Colon (tissue), 2 donors: ENCODE results near the gene PHLPP1.
A peak's percentile ranks its signal among the peaks of the same experiment; 100 is the strongest.

ENCODE experiments used
- FAIRE-seq: peaks from 2 replicates; lab custom pipeline; 2012; peaks lifted over from hg19 to GRCh38; lab: Jason Lieb, UNC
- donor health status: control.
- donor health status: control.

PHLPP1 gene

DNA sequence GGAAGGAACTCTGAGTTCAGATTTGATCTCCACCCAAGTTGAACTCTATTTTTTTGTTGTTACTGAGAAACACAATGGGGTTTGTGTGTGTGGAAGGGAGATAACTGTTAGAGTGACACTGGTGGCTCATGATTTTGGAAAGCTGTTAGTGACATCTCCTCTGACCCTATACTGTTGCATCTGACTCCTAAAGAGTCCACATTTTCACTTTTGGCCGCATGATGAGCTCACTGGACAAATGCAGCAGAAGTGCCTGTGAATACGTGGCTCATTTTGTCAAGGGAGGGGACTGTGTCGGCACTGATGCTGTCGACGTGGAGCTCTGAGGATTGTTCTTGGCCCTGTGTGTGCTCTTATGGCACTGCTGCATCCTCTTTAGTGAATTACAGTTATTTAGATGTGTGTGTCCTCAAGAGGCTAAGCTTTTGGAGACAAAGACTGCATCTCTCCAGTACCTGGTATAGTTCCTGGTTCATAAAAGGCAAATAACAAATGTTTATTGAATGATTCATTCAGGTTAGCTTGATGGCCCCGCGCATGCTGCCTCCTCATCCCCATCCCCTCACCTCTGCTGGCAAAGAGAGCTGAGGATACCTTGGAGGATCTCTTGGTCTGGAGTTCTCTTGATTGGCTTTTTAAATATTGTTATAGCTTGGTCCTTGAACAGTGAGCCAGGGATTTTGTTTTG, 135.4 kb downstream of the PHLPP1 start:
- FAIRE-seq = no peak

DNA sequence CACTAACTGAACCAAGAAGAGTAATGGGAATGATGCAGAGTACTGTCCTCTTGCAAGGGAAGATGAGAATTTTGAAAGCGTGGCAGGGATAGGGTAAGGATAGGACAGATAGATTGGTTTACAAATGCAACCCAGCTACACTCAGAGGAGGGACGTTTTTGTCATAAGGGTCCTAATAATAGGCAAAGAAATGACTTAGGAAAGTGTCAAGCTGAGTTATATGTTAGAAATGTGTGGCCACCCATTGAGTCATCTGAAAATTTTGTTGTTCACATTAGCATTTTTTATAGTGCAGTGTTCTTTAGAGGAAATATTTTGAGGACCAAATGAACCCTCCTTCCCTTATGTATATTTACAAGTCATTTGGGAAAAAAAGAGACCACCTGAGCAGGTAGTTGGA, 137.5 kb downstream of the PHLPP1 start:
- FAIRE-seq = no peak

DNA sequence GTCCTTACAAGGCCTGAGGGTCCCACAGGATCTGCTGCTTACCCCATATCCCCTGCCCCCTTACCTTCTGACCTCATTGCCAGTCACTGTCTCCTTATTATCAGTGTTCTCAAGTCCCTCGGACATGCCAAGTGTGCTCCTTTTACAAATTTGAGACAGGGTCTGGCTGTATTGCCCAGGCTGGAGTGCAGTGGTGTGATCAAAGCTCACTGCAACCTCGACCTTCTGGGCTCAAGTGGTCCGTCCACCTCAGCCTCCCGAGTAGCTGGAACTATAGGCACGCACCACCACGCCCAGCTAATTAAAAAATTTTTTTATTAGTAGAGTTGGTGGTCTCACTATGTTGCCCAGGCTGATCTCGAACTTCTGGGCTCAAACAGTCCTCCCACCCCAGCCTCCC, 141.0 kb downstream of the PHLPP1 start:
- no peak for FAIRE-seq

DNA sequence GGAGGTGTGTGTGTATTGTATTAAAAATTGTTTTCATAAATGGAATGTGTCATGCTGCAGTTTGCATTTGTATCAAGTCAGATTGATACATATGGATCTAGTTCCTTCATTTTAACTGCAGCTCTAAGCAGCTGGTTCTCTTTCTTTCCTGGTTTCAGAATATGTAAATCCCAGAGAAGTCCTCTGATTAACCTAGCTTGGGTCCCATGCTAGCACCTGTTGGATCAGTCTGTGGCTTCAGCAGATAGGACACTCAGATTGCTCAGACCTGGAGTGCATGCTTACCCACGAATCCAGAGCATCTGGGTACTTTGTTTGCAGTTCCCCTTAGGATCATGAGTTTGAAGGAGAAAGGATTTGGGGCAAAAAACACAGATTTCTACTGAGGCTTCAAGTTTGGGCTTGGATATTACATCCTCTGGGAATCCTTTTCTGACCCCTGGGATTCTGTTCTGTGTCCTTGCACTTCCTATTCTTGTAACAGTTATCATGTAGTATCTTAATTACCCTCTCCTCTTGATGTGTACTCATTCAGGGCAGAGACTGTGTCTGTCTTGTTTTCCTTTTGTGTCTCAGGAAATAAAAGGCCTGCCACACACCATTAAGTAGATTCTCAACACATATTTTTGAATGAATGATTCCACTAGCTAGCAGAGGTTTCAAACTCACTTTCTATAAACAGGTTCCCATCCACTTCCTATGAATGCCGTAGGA, 142.1 kb downstream of the PHLPP1 start:
- no peak for FAIRE-seq

DNA sequence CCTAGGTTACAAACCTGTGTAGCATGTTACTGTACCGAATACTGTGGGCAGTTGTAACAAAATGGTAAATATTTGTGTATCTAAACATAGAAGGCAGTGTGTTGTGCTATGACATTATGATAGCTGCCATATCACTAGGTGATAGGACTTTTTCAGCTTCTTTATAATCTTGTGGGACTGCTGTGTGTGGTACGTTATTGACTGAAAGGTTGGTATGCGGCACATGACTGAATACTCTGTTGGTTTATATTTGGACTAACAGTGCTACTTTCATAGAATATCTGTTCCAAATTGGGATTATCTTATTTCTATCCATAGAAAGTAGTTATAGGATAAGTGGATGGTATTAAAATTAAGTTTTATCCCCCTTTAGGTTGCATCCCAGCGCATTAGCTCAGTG, 144.7 kb downstream of the PHLPP1 start:
- no peak for FAIRE-seq

DNA sequence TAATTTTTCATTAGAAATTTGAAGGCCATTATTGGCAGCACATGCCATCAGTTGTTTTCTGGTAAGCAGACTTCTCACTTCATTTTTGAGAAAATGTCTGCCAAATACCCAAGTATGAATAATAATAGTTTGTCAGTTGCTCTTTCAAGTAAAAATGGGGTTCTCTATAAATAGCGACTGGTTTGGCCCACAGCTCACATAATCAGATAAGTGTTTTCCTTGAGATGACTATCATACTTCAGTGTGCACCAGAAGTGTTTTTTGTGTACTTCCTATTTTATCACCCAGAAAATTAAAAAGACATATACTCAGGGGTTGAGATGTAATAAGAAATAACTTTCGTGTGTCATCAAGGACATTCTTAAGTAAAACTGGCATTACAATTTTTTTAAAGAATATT, 147.1 kb downstream of the PHLPP1 start:
- no peak for FAIRE-seq

DNA sequence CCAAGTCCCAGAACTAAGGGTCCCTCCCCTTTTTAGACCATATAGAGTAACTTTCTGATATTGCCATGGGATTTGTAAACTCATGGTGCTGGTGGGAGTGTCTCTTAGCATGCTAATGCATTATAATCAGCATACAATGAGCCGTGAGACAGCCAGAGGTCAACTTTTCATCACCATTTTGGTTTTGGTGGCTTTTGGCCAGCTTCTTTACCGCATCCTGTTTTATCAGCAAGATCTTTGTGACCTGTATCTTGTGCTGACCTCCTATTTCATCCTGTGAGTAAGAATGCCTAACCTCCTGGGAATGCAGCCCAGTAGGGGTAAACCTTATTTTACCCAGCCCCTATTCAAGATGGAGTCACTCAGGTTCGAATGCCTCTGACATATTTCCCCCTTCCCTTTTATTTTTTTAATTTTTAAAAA, 148.2 kb downstream of the PHLPP1 start:
- FAIRE-seq = no peak

DNA sequence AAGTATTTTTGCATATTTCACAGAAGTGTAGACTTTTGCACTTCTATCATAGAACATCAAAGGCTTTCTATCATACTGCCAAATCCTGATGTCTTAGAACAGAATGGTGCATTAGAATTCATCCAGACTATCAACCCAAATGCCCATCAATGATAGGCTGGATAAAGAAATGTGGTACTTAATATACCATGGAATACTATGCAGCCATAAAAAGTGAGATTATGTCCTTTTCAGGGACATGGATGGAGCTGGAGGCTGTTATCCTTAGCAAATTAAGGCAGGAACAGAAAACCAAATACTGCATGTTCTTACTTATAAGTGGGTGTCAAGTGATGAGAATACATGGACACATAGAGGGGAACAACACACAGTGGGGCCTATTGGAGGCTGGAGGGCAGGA, 150.2 kb downstream of the PHLPP1 start:
- no peak for FAIRE-seq

DNA sequence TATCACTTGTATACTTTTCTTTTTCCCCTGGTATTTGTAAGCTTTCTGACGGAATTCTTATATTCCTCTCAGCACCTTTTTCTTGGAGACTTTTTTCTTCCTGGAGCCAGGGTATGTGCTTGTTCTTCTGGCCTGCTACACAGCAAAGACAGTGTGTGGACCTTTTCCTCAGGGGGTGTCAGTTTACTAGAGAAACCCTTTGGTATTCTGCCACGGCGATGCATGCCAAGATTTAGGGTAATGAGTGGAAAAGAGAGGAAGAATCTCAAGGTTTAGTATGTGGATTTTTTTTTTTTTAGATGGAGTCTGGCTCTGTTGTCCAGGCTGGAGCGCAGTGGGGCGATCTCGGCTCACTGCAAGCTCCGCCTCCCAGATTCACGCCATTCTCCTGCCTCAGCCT, 152.2 kb downstream of the PHLPP1 start:
- FAIRE-seq = no peak

DNA sequence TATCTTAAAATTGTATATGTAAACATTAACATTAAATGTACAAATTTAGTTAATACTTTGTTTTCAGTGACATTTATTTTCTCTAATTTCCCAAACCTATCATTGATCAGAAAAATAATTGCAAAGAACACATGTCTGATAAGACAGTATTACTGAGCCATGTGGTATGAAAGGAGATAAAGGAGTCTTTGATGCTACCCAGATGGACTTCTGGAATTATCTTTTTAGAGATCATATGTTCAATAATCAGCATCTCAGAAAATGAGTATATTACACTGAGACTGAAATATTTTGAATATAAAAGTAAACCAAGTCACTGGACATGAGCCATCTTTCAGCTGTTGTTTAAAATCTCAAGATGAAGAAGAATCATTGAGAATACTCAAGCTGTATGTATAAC, 153.3 kb downstream of the PHLPP1 start:
- peak; percentile 55 for FAIRE-seq

DNA sequence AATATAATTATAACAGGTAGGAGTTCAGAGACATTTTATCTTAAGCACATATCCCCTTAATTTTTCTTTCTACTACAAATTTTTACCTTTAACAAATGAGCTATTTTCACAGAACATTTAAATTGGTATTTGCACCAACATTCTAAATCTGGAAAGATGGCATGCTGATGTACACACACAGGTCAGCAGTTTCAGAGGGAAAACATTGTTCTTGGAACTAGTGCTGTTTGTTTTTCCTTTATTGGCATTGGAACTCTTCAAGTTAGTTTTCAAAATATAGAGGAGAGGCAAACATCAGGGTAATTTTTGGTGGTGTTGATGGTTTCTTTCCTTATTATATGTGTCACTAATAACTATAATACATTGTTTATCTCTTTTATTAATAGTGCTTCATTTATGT, 155.3 kb downstream of the PHLPP1 start:
- FAIRE-seq = no peak

DNA sequence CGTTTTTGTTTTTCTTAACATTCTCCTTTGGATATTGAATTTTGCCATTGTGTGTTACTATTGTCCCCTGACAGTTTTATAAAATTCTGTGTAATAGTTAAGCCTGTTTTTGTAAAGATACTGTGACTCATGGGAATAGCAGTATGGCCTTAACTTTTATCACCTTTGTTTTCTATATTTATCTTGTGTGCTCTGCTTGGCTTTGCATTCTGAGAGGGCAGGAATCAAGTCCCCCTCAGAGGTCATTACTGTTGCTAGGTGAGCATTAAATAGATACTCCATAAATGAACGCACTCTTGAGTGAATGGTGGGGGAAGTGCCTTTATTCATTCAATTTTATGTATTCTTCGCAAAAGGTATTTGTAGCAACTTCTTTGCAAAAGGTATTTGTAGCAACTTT, 160.0 kb downstream of the PHLPP1 start:
- FAIRE-seq = no peak

DNA sequence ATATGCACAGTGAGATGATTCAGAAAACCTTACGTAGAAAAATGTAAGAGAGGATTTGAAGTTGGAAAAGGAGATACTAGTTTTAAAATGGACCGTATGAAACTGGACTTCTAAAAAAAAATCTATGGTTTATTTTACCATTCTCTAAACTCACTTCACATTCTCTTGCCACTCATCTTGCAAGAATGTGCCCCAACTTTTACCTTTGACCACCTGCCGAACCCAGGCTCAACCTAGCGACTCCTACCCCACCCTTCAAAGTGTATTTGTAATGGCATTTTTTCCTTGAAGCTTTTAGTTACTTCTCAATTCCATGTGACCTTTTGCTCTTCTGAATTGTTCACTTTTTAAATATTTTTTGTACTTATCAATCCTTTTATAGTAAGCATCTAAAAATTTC, 160.8 kb downstream of the PHLPP1 start:
- no peak for FAIRE-seq

DNA sequence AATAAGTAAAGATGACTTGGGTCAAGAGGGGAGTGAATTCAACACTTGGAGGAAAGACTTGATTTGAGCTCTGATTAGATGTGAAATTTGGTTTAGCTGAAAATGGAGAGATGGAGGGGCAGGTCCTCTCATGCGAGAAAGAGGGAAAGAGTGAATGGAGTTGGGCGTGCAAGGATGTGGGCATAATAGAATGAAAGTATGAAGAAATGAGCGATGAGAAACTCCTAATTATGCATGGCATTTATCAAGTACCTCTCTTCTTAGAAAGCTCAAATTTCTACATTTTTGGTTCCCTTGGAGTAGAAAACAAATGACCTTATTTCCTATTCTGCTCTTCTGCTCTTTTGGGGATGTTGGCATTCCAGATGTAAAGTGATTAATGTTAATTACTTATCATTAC, 161.5 kb downstream of the PHLPP1 start:
- no peak for FAIRE-seq

DNA sequence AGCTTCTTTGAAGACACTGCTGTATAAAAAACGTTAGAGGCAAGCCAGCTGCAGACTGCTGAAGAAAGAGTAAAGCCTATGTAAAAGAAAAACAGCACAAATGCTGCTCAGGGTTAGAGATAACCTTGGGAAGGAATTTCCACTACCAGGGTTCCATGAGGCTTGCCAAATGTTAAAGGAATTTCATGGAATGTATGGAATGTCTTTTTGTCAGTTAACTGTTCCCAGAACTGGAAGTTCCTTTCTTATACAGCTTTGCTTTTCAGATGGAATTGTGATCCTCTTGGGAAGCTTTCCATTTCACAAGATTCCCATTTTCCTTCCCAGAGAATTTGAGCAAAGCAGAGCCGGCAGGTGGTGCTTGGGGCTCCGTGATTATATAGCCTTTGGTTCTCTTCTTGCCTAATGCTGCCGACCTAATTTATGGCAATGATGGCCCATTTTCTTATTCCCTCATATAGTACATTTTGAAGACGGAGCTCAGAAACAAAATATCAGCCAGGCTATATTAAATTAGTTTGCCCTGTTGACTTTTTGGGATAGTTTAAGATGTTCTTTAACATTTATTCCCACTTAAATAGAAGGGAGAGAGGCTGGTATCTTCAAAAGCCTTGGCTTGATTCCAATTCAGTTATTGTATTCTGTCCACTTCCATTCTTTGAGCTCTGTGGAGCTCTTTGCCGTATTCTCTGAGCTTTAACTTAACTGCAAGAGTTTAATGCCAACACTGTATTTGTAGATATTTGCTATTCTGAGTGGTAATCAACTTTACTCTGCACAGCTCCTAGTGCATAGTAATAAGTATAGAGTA, 162.3 kb downstream of the PHLPP1 start:
- no peak for FAIRE-seq

DNA sequence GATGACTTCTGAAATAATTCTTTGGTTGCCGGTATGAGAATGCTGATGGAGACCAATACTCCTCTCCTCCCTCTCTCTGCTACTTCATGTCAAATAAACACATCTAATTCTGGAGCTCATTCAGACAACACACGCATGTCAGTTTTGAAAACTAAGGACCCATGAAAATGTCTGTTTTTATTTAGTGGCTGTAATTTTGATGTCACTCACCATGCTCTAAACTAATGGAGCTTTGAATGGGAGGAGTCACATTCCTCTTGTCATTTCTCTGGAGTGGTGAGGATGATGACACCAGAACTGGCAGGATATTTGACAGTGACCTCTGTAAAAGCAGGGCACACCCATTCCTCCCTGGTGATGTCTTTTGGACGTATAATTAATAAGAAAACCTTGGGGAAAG, 163.0 kb downstream of the PHLPP1 start:
- FAIRE-seq = no peak

DNA sequence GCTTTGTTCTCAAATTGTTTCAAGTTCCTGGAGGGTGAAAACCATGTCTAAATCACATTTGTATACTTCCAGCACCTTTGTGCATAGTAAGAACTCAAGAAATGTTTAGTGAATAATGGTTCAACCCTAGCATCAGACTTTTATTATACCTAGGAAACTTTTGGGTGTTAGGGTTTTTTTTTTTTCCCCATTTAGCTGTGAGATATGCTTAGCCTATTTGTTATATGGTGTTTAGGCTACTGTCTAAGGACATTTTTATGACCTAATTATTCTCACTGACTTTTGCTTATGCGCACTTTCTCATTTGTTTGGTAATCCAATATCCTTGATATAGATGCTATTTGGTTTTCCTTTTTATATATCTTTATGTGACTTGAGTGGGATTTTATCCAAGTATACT, 164.7 kb downstream of the PHLPP1 start:
- no peak for FAIRE-seq

DNA sequence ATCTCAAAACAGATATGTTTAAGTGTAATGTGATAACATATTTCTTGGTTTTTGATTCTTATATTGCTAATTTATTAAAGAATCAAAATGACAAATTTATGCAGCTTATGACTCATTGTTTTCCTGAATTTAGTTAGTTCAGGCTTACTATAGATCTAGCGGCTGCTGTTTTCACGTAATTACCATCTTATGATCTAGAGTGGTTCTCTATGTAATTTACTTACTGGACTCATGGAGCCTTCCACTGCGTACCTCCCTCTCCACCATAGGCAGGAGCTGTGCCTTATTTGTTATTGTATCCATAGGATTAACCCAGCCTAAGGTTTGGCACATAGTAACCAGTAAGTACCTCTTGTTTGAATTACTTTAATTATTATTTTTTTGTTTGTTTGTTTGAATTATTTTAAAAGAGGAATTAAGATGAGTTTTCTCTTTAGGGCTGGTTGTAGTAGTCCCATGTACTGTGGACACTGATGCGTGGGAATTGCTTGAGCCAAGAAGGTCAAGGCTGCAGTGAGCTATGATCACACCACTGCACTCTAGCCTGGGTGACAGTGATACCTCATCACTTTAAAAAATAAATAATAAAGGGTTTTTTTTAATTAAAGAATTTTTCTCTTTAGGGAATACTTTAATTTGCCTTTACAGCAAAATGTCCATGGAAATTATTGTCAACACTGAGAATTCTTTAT, 165.5 kb downstream of the PHLPP1 start:
- no peak for FAIRE-seq

DNA sequence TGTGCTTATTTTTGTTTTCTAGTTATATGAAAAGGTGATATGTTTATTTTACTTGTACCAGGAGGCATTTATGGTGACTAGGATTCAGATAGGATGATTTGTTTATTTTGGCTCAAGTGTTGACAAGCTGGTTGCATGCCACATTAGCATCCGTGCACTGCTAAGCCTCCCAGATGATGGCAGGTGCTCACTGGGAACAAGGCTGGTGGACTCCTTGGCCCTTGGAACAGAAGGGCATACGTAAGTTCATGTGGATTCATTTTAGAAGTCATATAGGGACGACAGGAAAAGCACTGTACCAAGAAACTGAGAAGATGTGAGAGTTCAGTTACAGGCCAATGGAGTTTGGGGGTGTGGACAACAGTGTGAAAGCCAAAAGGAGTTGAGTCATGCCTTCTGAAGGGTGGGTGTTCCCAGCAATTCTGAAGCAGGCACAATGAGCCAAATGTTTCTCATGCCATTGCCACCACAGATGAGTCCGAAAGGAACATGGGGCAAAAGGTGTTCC, 166.2 kb downstream of the PHLPP1 start:
- no peak for FAIRE-seq

DNA sequence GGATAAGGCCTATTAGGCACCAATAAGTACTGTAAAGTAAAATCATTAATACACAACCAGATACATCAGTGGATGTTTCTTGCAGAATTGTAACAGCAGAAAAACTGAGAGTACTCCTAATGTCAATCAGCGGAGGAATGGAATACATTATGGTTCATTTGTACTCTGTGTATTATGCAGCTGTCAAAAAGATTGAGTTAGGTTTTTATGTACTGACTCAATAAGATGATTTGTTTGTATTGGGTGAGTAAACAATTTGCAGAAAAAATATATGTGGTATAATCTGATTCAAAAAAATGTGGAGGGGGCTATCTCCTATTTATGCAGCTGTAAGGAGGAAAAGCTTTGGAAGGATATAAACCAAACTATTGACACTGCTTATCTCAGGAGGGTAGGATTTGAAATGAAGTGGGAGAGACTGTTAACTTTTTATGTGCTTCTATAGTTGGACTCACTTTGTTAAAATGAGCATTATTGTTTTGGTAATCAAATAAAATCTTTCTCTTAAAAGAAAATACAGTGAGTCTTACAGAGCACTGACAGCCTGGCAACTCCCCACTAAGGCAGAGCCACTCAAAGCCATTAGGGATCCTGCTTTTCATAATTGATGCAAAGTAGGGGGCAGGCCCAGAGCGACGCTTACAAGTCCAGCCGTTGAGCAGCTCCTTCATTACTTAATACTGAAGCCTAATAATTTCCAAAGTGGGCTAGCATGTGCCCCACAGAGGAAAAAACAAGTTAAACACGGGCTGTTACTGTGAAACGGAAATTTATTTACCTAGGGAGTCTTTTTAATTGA, 168.8 kb downstream of the PHLPP1 start:
- FAIRE-seq = no peak

DNA sequence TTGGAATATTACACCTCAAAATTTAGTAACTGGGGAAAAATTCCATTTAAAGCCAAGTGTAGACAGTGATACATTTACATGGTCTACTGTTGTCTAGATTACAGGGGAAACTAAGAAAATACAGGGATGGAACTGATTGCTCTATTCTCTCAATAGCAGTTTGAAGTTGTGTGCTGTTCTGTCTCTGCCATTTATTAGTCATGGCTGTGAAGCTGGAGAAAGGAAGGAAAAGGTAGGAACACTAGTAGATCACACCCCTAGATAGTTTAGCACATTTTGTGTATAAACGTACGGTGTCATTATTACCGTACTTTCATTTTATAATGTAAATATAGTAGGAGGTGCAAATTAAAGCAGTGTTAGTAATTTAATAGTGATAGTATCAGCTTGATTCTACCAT, 170.5 kb downstream of the PHLPP1 start:
- no peak for FAIRE-seq
